GM23248 (cell line): Measurements from ENCODE around the gene HIVEP3.

Experiments used
- EZH2 ChIP-seq: fragments of 200-600 bp; sonication (generic); IDR thresholded peaks from 2 replicates; pipeline ENCODE4 v1.6.1; 2018; ENCODE audit warnings: antibody characterized with exemption, mild to moderate bottlenecking; ENCODE audit not compliant: insufficient read depth, poor library complexity, severe bottlenecking
- EZH2phosphoT487 ChIP-seq: fragments of 200-600 bp; sonication (generic); IDR thresholded peaks from 2 replicates; pipeline ENCODE4 v1.6.1; 2018; ENCODE audit warnings: antibody characterized with exemption, moderate library complexity, mild to moderate bottlenecking, low read depth; ENCODE audit not compliant: insufficient read depth

GRCh38 chr1:41639332-41639936, 279.3 kb downstream of the HIVEP3 start:
- TF ChIP-seq EZH2phosphoT487 (no peak), EZH2 (no peak)
